K562 (cell line): Measurements from ENCODE around the gene SMIM36. TPM values are rescaled to one million over a fixed set of nuclear protein-coding genes. Genes with fewer than 3 reads are reported as not detected.

Experiments
- ATF7 ChIP-seq: fragments of 450-650 bp; IDR thresholded peaks from 2 replicates; pipeline ENCODE4 v1.7.1; 2014; ENCODE audit warnings: mild to moderate bottlenecking, moderate library complexity
- BACH1 ChIP-seq: fragments of 200-800 bp; sonication (Bioruptor generic); IDR thresholded peaks from 2 replicates; pipeline ENCODE4 v1.6.1; 2016; ENCODE audit warnings: missing genetic modification characterization, missing compliant biosample characterization
- BCLAF1 ChIP-seq, 2 experiments: fragments of 450-650 bp in 1 of 2; IDR thresholded peaks; 2 replicates each; pipeline ENCODE4 v1.6.1; 2011 to 2017; ENCODE audit warnings: low read depth in 2 of 2, antibody characterized with exemption in 1 of 2, borderline replicate concordance in 1 of 2, low read length in 1 of 2, mild to moderate bottlenecking in 1 of 2, mixed read lengths in 1 of 2; ENCODE audit not compliant: control insufficient read depth in 1 of 2
- CBFA2T3 ChIP-seq: fragments of 450-650 bp; IDR thresholded peaks from 2 replicates; pipeline ENCODE4 v1.6.1; 2017
- CREB3L1 ChIP-seq: fragments of 450-650 bp; IDR thresholded peaks from 2 replicates; pipeline ENCODE4 v1.6.1; 2014; ENCODE audit warnings: low read depth, mild to moderate bottlenecking, moderate library complexity, borderline replicate concordance
- ETS2 ChIP-seq: IDR thresholded peaks from 2 replicates; pipeline ENCODE4 v1.6.1; 2016; ENCODE audit warnings: borderline replicate concordance, missing genetic modification characterization, mild to moderate bottlenecking, moderate library complexity, missing compliant biosample characterization; ENCODE audit not compliant: poor library complexity, severe bottlenecking
- GTF2A2 ChIP-seq: IDR thresholded peaks from 2 replicates; pipeline ENCODE4 v1.6.1; 2016; ENCODE audit warnings: mild to moderate bottlenecking, missing genetic modification characterization, missing compliant biosample characterization
- HDAC6 ChIP-seq: IDR thresholded peaks from 2 replicates; pipeline ENCODE4 v1.6.1; 2012; ENCODE audit warnings: low read depth, mild to moderate bottlenecking, control low read depth, inconsistent platforms, low read length, moderate library complexity
- MCM2 ChIP-seq: fragments of 450-650 bp; IDR thresholded peaks from 2 replicates; pipeline ENCODE4 v1.6.1; 2017; ENCODE audit warnings: low read depth, mild to moderate bottlenecking
- MTA1 ChIP-seq: fragments of 450-650 bp; IDR thresholded peaks from 2 replicates; pipeline ENCODE4 v1.6.1; 2017; ENCODE audit warnings: borderline replicate concordance
- NR2C1 ChIP-seq, 2 experiments: fragments of 450-650 bp; IDR thresholded peaks; 2 replicates each; pipeline ENCODE4 v1.6.1; 2017; ENCODE audit warnings: mild to moderate bottlenecking in 2 of 2, antibody characterized with exemption in 1 of 2, inconsistent platforms in 1 of 2, missing compliant biosample characterization in 1 of 2, missing genetic modification characterization in 1 of 2
- RAD51 ChIP-seq: fragments of 450-650 bp; IDR thresholded peaks from 2 replicates; pipeline ENCODE4 v1.7.1; 2016; ENCODE audit warnings: low read depth, mild to moderate bottlenecking, borderline replicate concordance
- RBBP5 ChIP-seq: fragments of 200-600 bp; sonication (generic); IDR thresholded peaks from 2 replicates; pipeline ENCODE4 v1.6.1; 2012; ENCODE audit warnings: borderline replicate concordance, mild to moderate bottlenecking, low read length, control low read depth, inconsistent platforms; ENCODE audit not compliant: insufficient read depth, poor library complexity, severe bottlenecking
- SMAD2 ChIP-seq: fragments of 150-350 bp; IDR thresholded peaks from 2 replicates; pipeline ENCODE4 v1.6.1; 2014; ENCODE audit warnings: low read depth, mild to moderate bottlenecking, low read length
- SREBF2 ChIP-seq: sonication (generic); formaldehyde crosslinking; IDR thresholded peaks from 2 replicates; pipeline ENCODE4 v1.4.0; 2020; ENCODE audit warnings: mild to moderate bottlenecking, missing genetic modification reagents
- TAL1 ChIP-seq: fragments of 450-650 bp; IDR thresholded peaks from 2 replicates; pipeline ENCODE4 v1.6.1; 2016; ENCODE audit warnings: mild to moderate bottlenecking
- ZBTB5 ChIP-seq: fragments of 450-650 bp; IDR thresholded peaks from 2 replicates; pipeline ENCODE4 v1.6.1; 2017; ENCODE audit warnings: antibody characterized with exemption
- ZNF146 ChIP-seq: IDR thresholded peaks from one replicate; pipeline ENCODE4 v1.6.1; 2018; ENCODE audit warnings: missing compliant biosample characterization; ENCODE audit not compliant: unreplicated experiment
- ZNF175 ChIP-seq: fragments of 200-800 bp; sonication (Bioruptor generic); IDR thresholded peaks from 2 replicates; pipeline ENCODE4 v1.6.1; 2016; ENCODE audit warnings: low read depth, mild to moderate bottlenecking, missing genetic modification characterization, missing compliant biosample characterization
- ZNF239 ChIP-seq: fragments of 250-450 bp; sonication (Bioruptor Pico); IDR thresholded peaks from 2 replicates; pipeline ENCODE4 v1.4.0; 2020; ENCODE audit warnings: mild to moderate bottlenecking
- ZNF274 ChIP-seq: IDR thresholded peaks from 2 replicates; pipeline ENCODE4 v1.6.1; 2011; ENCODE audit warnings: low read depth, mild to moderate bottlenecking, low read length, moderate library complexity, borderline replicate concordance
- ZNF324 ChIP-seq: fragments of 250-450 bp; sonication (Bioruptor Pico); IDR thresholded peaks from 2 replicates; pipeline ENCODE4 v1.4.0; 2020; ENCODE audit warnings: mild to moderate bottlenecking
- ZNF644 ChIP-seq: fragments of 200-800 bp; sonication (Bioruptor generic); IDR thresholded peaks from 2 replicates; pipeline ENCODE4 v1.6.1; 2016; ENCODE audit warnings: low read depth, missing genetic modification characterization, missing compliant biosample characterization
- ZNF695 ChIP-seq: fragments of 450-650 bp; formaldehyde crosslinking; IDR thresholded peaks from 2 replicates; pipeline ENCODE4 v1.4.0; 2020; ENCODE audit warnings: mild to moderate bottlenecking, moderate library complexity
- polyA plus RNA-seq, 8 experiments: library from polyadenylated mRNA; depleted of rRNA in 4 of 8; stranded (reverse) in 5 of 8; unstranded in 3 of 8; fragments of >200 nt; fragmentation: Nextera tagmentation in 2 of 8; fragmentation: Illumina TruSeq in 1 of 8; extraction: Ambion mirVana in 2 of 8; extraction: Trizol in 1 of 8; gene quantifications; 2 replicates each; pipeline versions ENCODE4 v1.2.1 to v1.2.3, GENCODE V29; 2011 to 2014; ENCODE audit warnings: inconsistent platforms in 1 of 8, missing spikeins in 1 of 8
- total RNA-seq, 7 experiments: library from RNA; depleted of rRNA in 6 of 7; stranded (reverse); fragments of >200 nt in 6 of 7; fragmentation: Illumina TruSeq in 2 of 7; extraction: Trizol in 2 of 7; gene quantifications; 2 replicates each; pipeline versions ENCODE4 v1.2.1 to v1.2.3, GENCODE V29; 2011 to 2021; ENCODE audit warnings: low replicate concordance in 1 of 7

SMIM36 gene
- total and polyA plus RNA-seq, 9 of the 15 experiments (the other 6 are each of a cell fraction or from before 2014, with no cell fraction given): not detected

GRCh38 chr17:55451203-55451641, 60.0 kb downstream of the SMIM36 start (continued):
- TF ChIP-seq SMAD2 (no peak), ATF7 (peak; percentile 59), BCLAF1 (IDR thresholded peaks at IDR 0.05; ENCODE audit: borderline replicate concordance in 1 of 2, control insufficient read depth in 1 of 2, low read depth in 2 of 2, low read length in 1 of 2) (0 out of 4 replicates have a peak, but pooled peaks of 1 of the 2 experiments have one; percentile 78), TAL1 (peak; percentile 97), RBBP5 (no peak), ZNF175 (CRISPR knock-in tag) (0 out of 2 replicates have a peak, but pooled peaks have one; percentile 50), CREB3L1 (no peak), MTA1 (peak; percentile 67; the same call in 1 of the 2 replicates), GTF2A2 (tag) (no peak), ZNF146 (no peak), SREBF2 (CRISPR knock-in tag) (no peak), MCM2 (no peak), ZNF644 (tag) (no peak), ZNF695 (CRISPR knock-in tag) (no peak), ZNF324 (CRISPR knock-in tag) (no peak), NR2C1 (IDR thresholded peaks at IDR 0.05) (no peak), NR2C1 (tag; IDR thresholded peaks at IDR 0.05) (peak; percentile 56), ZNF239 (no peak), ZBTB5 (0 out of 2 replicates have a peak, but pooled peaks have one; percentile 15), ZNF274 (no peak; the same call in 1 of the 2 replicates), RAD51 (peak; percentile 50), CBFA2T3 (peak; percentile 99), HDAC6 (no peak), BACH1 (tag) (no peak), ETS2 (tag) (no peak)
